Measurements from ENCODE around the gene TSPEAR. TPM values are rescaled to one million over a fixed set of nuclear protein-coding genes. Genes with fewer than 3 reads are reported as not detected.

TSPEAR gene
- total and polyA plus RNA-seq, 2 donors (not counting 1 experiment from before 2014, with no cell fraction given): not detected

DNA sequence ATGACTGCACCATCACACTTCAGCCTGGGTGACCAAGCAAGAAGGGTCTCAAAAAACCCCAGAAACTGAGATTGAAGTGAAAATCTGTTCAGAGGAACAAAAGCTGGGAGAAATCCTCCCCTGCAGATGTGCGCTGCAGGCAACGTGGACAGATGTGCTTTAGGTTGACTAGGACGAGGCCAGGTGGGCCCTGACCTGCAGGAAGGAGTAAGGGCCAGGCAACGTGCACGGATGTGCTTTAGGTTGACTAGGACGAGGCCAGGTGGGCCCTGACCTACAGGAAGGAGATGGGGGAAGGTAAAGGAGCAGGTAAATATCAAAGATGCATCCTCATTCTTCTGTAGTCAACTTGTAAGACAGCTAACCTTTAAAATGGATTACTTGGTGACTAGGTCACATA is 26.9 kb downstream of the TSPEAR start:
- WGBS (ENCODE audit: insufficient coverage): 63% methylated on average over 6 of the region's 6 CpGs
- Histone ChIP-seq H3K27ac (ENCODE audit: low read length in 2 of 2) (no peak overlapping the region), H3K79me2 (ENCODE audit: control insufficient read depth, insufficient read depth, low read length) (no peaks in the 10 kb centered on the region), H3K4me1 (ENCODE audit: control insufficient read depth in 2 of 2, insufficient read depth in 2 of 2, low read length in 2 of 2) (no peaks in the 10 kb centered on the region), H3K9me3 (ENCODE audit: control extremely low read depth in 1 of 3, control insufficient read depth in 2 of 3, insufficient read depth in 1 of 3, low read length in 2 of 3) (peaks cover 0 to 4% (median 0%) of the 10 kb centered on the region in 3 donors), H3K4me3 (ENCODE audit: control extremely low read depth in 1 of 5, extremely low read depth in 1 of 5, insufficient read depth in 1 of 5, low read depth in 2 of 5, low read length in 4 of 5) (no peak overlapping the region), H3K9ac (ENCODE audit: low read length) (no peak overlapping the region), H2AFZ (ENCODE audit: insufficient read depth, low read depth, low read length, poor library complexity, severe bottlenecking) (no peak overlapping the region), H3K27me3 (replicated peaks in 1 of 4; ENCODE audit: control extremely low read depth in 1 of 4, control insufficient read depth in 3 of 4, insufficient read depth in 4 of 4, low read length in 3 of 4) (peaks cover 0 to 14% (median 1%) of the 10 kb centered on the region in 4 experiments), H4K20me1 (ENCODE audit: control insufficient read depth, insufficient read depth, low read length, poor library complexity, severe bottlenecking) (no peaks in the 10 kb centered on the region), H3K4me2 (replicated peaks; ENCODE audit: low read depth, low read length, poor library complexity, severe bottlenecking) (no peak overlapping the region), H3K36me3 (replicated peaks in 1 of 2; ENCODE audit: control extremely low read depth in 1 of 2, control insufficient read depth in 1 of 2, extremely low read depth in 1 of 2, insufficient read depth in 2 of 2, low read length in 1 of 2) (no peaks in the 10 kb centered on the region)
- ATAC-seq (ENCODE audit: low read depth) (no peak), DNase-seq (no peak)
- intact Hi-C loops (cut with micrococcal nuclease): no loop called here
- CTCF ChIA-PET: no interaction called here
- H3K9me3 Mint-ChIP-seq (ENCODE audit: insufficient read depth): no peaks in the 10 kb centered on the region
- no peak overlapping the region for H3K27ac Mint-ChIP-seq
- H3K4me3 Mint-ChIP-seq: no peak overlapping the region
- no peak for TF ChIP-seq EZH2 (IDR thresholded peaks at IDR 0.05; ENCODE audit: borderline replicate concordance, insufficient read depth, low read depth, low read length, poor library complexity, severe bottlenecking)
- TF ChIP-seq, protein P1, sequence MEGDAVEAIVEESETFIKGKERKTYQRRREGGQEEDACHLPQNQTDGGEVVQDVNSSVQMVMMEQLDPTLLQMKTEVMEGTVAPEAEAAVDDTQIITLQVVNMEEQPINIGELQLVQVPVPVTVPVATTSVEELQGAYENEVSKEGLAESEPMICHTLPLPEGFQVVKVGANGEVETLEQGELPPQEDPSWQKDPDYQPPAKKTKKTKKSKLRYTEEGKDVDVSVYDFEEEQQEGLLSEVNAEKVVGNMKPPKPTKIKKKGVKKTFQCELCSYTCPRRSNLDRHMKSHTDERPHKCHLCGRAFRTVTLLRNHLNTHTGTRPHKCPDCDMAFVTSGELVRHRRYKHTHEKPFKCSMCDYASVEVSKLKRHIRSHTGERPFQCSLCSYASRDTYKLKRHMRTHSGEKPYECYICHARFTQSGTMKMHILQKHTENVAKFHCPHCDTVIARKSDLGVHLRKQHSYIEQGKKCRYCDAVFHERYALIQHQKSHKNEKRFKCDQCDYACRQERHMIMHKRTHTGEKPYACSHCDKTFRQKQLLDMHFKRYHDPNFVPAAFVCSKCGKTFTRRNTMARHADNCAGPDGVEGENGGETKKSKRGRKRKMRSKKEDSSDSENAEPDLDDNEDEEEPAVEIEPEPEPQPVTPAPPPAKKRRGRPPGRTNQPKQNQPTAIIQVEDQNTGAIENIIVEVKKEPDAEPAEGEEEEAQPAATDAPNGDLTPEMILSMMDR (IDR thresholded peaks at IDR 0.05): no peak
- no peaks in the 10 kb centered on the region for H3K4me1 Mint-ChIP-seq
- H3K27me3 Mint-ChIP-seq: peaks cover 56% of the 10 kb centered on the region
- POLR2A ChIA-PET: no interaction called here

DNA sequence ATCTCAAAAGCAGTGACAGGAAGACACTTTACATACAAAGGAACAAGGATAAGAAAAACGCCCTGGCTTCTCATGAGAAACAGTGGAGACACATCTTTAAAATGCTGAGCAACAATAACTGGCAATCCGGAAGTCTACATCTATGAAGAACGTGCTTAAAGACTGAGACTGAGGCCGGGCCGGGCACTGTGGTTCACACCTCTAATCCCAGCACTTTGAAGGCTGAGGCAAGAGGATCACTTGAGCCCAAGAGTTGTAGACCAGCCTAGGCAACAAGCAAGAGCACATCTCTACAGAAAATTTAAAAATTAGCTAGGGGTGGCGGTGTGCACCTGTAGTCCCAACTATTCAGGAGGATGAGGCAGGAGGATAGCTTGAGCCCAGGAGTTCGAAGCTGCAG is 27.3 kb downstream of the TSPEAR start:
- H3K9ac ChIP-seq (ENCODE audit: low read length): no peak overlapping the region
- H3K36me3 ChIP-seq (replicated peaks in 1 of 2; ENCODE audit: control extremely low read depth in 1 of 2, control insufficient read depth in 1 of 2, extremely low read depth in 1 of 2, insufficient read depth in 2 of 2, low read length in 1 of 2): no peaks in the 10 kb centered on the region
- TF ChIP-seq EZH2 (IDR thresholded peaks at IDR 0.05; ENCODE audit: borderline replicate concordance, insufficient read depth, low read depth, low read length, poor library complexity, severe bottlenecking): no peak
- TF ChIP-seq, protein P1 (IDR thresholded peaks at IDR 0.05): no peak
- Mint-ChIP-seq H3K27me3 (peaks cover 58% of the 10 kb centered on the region), H3K27ac (no peak overlapping the region), H3K4me1 (no peaks in the 10 kb centered on the region), H3K9me3 (ENCODE audit: insufficient read depth) (no peaks in the 10 kb centered on the region), H3K4me3 (no peak overlapping the region)
- H3K27ac ChIP-seq (ENCODE audit: low read length in 2 of 2): no peak overlapping the region
- no peak overlapping the region for H3K4me2 ChIP-seq (replicated peaks; ENCODE audit: low read depth, low read length, poor library complexity, severe bottlenecking)
- WGBS (ENCODE audit: insufficient coverage): 83% methylated on average over 7 of the region's 7 CpGs
- CTCF ChIA-PET: no interaction called here
- H3K4me3 ChIP-seq (ENCODE audit: control extremely low read depth in 1 of 5, extremely low read depth in 1 of 5, insufficient read depth in 1 of 5, low read depth in 2 of 5, low read length in 4 of 5): no peak overlapping the region
- intact Hi-C loops (cut with micrococcal nuclease): no loop called here
- H3K79me2 ChIP-seq (ENCODE audit: control insufficient read depth, insufficient read depth, low read length): no peaks in the 10 kb centered on the region
- no peak overlapping the region for H2AFZ ChIP-seq (ENCODE audit: insufficient read depth, low read depth, low read length, poor library complexity, severe bottlenecking)
- no peaks in the 10 kb centered on the region for H3K4me1 ChIP-seq (ENCODE audit: control insufficient read depth in 2 of 2, insufficient read depth in 2 of 2, low read length in 2 of 2)
- ATAC-seq (ENCODE audit: low read depth) (no peak), DNase-seq (no peak)
- H3K27me3 ChIP-seq (replicated peaks in 1 of 4; ENCODE audit: control extremely low read depth in 1 of 4, control insufficient read depth in 3 of 4, insufficient read depth in 4 of 4, low read length in 3 of 4): peaks cover 0 to 14% (median 1%) of the 10 kb centered on the region in 4 experiments
- POLR2A ChIA-PET: no interaction called here
- H3K9me3 ChIP-seq (ENCODE audit: control extremely low read depth in 1 of 3, control insufficient read depth in 2 of 3, insufficient read depth in 1 of 3, low read length in 2 of 3): peaks cover 0 to 4% (median 0%) of the 10 kb centered on the region in 3 donors
- H4K20me1 ChIP-seq (ENCODE audit: control insufficient read depth, insufficient read depth, low read length, poor library complexity, severe bottlenecking): no peaks in the 10 kb centered on the region

Data from B cell (primary cell).